WI38 (cell line): ENCODE measurements around the gene TBL3.

ENCODE experiments used
- H3K4me3 ChIP-seq: 2 replicates; pipeline ENCODE4 v1.5.1; 2011; ENCODE audit warnings: low read depth, mild to moderate bottlenecking, control low read depth, low read length
- TF ChIP-seq, protein P1 (sequence below): IDR thresholded peaks from 2 replicates; pipeline ENCODE4 v1.5.1; 2012; ENCODE audit warnings: low read depth, mild to moderate bottlenecking, control low read depth, low read length

Gene TBL3

DNA sequence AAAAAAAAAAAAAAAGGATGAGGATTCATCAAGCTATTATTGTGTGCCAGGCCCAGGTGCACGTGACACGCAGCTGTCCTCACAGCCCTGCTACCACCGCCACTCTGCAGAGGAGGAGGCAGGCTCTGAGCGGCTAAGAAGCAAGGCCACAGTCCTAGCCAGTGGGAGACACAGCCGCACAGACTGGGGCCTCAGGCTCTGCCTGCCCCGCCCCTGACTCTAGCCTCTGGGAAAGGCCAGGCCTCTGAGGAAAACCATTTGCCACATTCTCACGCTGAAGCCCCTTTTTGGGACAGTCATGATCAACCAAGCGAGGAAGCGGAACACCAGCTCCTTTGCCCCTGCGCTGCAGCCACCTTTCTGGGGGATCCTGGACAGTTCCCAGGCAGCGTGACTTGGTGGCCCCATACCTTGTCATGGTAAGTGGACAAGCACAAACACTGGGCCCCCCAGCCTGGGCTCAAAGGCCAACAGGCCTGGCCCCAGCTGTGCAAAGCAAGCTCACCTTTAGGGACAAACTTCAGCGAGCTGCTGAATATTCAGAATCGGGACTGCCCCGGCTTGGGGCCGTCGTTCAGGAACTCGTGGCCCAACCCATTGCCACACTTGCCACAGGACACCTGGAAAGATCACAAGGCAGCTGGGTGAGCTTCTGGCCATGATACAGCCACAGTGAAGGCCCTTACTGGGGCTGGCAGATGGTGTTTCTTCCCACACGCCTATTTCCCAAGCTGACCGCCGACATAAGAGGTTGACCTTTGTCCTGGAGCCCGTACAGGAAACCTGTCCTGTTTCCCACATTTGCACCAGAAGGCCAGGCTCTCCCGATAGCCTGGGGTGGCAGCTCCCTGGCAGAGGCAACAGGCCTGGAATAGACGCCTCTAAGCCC lies 31.3 kb upstream of the TBL3 start:
- H3K4me3 ChIP-seq, result no peak overlapping the region
- TF ChIP-seq, protein P1, sequence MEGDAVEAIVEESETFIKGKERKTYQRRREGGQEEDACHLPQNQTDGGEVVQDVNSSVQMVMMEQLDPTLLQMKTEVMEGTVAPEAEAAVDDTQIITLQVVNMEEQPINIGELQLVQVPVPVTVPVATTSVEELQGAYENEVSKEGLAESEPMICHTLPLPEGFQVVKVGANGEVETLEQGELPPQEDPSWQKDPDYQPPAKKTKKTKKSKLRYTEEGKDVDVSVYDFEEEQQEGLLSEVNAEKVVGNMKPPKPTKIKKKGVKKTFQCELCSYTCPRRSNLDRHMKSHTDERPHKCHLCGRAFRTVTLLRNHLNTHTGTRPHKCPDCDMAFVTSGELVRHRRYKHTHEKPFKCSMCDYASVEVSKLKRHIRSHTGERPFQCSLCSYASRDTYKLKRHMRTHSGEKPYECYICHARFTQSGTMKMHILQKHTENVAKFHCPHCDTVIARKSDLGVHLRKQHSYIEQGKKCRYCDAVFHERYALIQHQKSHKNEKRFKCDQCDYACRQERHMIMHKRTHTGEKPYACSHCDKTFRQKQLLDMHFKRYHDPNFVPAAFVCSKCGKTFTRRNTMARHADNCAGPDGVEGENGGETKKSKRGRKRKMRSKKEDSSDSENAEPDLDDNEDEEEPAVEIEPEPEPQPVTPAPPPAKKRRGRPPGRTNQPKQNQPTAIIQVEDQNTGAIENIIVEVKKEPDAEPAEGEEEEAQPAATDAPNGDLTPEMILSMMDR, result no peak

DNA sequence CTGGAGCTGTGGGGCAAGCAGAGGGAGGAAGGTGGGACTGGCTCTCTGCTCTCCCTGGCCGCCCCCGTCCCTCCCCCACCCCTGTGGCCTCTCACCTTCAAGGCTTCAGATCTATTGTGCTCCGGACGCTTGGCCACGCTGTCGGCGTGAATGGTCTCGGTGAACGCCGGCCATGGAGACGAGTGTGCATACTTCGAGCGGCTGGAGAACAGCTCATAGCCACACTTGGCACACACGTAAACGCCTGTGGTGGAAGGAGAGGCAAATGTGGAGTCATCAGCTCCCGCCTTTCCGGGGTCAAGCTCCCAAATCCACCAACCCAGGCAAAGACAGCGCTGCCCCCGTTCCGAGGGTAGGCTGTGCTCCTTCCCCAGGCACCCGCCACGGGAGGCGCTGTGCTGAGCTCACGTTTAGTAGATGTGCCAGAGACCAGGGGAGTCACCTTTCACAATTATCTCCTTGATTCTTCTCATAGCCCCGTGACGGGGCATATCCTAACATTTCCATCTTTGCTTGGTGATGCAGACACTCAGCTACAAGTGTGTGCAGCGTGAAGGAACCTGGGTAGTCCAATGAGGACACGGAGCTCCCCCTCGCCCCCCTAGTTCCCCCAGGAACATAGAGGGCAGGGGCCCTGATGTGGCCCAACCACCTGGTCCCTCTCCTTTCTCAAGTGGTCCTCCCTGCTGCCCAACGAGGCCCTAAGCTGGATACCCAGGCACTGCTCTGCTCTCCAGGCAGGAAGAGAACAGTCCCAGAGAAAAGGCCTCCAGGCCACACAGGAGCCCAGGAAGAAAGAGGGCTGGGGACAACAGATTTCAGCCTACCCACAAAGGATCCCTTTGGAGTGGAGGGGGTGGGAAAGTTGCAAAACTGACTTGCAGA lies 30.4 kb upstream of the TBL3 start:
- no peak overlapping the region for H3K4me3 ChIP-seq
- TF ChIP-seq, protein P1, result no peak

DNA sequence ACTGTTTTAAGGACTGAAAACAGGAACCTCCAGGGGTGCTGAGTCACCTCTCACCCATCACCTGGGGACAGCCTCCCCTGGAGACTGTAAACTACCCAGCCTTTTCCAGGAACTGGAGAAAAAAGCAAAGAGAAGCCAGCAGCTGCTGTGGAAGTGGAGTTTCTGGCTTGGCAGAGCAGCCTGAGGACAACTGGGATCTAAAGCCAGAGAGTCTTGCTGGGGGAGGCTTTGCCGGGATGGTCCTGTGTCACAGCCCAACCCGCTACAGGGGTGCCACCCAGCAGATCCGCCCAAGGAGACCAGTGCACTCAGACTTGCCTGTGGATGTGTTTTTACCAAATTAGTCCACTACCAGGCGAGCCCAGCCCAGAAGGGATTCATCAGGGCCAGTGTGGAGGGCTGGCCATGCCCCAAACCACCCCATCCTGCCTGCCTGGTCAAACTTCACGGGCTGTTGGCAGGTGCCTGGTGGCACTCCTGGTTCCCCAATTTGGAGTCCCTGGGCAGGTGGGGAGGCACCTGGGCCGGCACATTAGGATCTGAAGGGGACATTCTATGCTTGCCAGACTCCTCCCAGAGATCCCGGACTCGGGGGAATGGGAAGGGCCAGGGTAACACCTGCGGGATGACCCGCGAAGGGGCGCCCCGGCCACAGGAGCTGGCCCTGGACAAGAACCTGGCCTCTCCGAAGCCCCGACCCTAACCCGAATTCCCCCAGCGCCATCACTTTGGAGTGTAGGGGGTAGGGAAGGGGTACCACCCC lies 29.6 kb upstream of the TBL3 start:
- TF ChIP-seq, protein P1, result no peak
- peak overlapping the region; percentile 74 for H3K4me3 ChIP-seq

DNA sequence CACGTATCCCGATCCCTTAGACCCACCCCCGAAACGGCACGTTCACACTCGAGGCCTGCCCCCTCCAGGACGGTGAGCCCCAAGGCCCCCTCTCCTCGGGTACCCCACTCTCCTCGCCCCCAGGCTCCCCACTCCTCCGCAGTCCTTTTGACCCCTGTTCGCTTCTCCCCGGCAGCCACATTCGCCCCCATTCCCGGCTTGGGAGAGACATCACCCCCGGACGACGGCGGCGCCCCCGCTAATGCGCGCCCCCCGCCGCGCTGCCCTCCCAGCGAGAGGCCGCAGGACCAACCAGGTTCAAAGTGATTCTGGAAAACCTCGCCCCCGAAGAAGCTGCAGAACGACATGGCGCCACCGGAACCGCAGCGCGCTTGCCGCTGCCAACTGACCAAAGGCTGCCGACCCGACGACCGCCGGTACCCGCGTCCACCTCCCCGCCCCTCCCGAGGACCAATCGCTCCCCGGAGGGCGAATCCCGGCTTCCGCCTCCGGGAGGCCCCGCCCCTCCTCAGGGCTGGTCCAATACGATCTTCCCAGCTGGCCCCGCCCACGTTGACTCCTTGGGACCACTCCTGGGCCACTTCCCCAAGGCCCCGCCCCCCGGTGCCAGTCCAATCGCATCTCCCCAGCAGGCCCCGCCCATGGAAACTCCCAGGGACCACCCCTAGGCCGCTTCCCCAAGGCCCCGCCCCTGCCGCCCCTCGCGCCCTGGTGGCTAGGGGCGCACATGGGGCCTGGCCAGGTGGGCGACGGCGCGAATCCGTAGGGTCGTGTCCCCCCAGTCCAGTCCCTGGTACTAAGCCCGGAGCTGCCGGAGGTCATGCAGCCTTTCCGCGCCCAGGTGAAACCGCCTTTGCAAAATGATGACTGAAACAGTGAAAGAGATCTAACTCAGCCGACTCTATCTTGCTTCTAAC lies 28.8 kb upstream of the TBL3 start, which contains the start of gene MSRB1:
Gene MSRB1, minus strand, starts transcription at position 390 of the 917 bp plus-strand sequence. Its CDS starts 43 bp downstream, at position 347.
- TF ChIP-seq, protein P1, result no peak
- peak within 1 kb of the TSS; percentile 74 for H3K4me3 ChIP-seq

DNA sequence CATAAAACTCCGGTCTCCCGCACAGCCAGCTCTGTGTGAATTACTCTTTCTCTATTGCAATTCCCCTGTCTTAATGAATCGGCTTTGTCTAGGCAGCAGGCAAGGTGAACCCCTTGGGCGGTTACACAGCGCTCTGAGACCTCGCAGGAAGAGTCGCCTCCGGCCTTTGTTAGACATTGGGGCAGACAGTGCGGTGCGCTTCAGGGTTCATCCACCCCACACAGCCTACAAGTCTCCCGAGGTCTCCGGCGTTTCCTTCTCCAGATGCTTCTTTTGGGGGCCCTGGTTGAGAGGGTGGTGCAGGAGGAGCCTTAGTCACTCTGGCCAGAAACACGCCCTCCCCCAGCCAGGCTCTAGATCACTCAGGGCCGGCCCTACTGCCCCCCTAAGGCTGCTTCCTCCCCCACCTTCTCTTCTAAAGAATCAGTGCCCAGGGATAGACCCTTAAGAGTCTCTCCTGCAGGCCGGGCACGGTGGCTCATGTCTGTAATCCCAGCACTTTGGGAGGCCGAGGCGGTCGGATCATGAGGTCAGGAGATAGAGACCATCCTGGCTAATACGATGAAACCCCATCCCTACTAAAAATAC lies 27.1 kb upstream of the TBL3 start:
- H3K4me3 ChIP-seq, result no peak overlapping the region
- TF ChIP-seq, protein P1, result no peak
